T47D (cell line): Measurements from ENCODE around the gene JAG2.

Experiments used
- DNase-seq, 2 experiments: peaks; one replicate each; pipeline versions ENCODE4 v3.0.0 to v3.0.0-alpha.2; 2011 to 2012; ENCODE audit warnings: low read depth in 1 of 2, low spot score in 1 of 2
- JUND ChIP-seq: IDR thresholded peaks from 2 replicates; pipeline ENCODE4 v1.6.1; 2012; ENCODE audit warnings: low read depth
- in situ Hi-C: cut with HindIII; loops from 2 replicates; pipeline ENCODE4 v1.10.0; 2016; ENCODE audit warnings: low sequenced_read_pairs, low pct_unique_long_range_greater_than_20kb

JAG2 gene

DNA sequence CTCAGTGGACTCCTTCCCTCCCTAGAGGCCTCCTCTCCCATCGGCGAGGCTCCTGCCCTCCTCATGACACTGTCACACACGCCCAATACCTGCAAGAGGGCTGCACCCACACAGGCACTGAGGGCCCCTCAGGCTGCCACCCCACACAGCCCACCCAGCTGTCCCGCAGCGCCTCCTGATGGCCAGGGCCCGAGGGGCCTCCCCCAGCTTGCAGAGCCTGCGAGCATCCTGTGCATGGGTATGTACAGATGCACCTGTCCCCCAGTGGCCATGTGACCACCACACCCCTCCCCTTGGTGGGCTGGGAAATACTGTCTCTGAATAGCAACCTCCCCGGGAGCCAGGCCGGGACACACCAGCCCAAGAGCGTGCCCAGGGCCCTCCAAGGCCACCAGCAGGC, 31.5 kb upstream of the JAG2 start:
- DNase-seq = no peak
- TF ChIP-seq JUND = no peak
- in situ Hi-C loops = no loop called here

DNA sequence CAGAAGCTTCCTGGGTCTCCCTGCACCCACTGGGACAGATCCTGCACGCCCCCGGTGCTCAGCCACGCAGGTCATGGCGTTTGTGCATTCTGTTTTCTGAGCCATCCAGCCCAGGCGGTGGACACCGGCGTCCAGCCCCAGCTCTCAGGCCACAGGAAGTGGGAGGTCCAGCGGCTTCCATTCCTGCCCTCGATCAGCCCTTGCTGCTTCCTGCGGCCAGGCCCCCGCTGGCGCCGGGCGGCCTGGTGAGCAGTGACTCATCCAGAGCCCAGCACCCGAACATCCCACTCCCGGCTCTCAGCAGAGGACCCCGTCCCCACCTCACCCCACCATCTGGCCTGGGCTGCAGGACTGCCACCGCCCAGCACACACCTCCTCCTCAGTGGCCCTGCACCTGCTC, 30.5 kb upstream of the JAG2 start:
- in situ Hi-C loops = no loop called here
- DNase-seq = no peak
- TF ChIP-seq JUND = no peak

DNA sequence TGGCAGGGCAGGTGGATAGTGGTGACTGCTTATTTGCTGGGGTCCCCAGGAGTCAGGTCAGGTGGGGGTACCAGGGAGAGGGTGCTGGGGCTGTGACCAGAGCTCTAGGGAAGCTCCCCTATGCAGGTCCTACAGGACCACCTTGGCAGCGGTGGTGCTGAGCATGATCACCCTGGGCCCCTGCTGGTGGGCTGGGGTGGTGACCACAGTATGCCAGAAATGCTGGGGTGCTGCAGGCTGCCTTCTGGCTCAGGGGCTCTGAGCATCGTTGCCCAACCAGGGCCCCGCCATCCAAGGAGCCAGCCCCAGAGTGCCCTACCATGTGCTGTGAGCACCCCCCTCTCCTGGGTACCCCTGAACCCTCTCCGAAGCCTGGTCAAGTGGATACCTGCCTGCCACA, 30.0 kb upstream of the JAG2 start:
- in situ Hi-C loops = no loop called here
- no peak for TF ChIP-seq JUND
- DNase-seq = no peak

DNA sequence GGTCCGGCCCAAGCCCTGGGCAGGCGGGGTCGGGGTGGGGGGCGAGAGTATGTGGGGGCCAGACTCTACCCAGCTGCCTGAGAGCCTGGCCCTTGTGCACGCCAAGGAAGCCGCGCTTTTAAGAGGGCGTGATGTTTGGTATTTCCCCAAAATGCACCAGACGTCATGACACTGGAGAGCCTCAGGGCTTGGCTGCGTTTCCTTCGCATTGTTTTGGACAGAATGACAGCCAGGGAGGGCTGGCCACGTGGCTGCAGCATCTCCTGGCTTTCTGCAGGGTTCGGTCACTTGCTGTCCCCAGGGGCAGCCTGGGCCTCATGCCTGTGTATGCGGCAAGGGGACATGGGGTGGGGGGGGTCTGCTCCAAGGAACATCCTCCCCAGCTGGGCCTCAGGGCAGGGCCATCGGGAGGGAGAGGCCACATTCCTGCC, 28.6 kb upstream of the JAG2 start:
- DNase-seq = peak in 1 of 2 experiments; percentile 69
- in situ Hi-C loops = no loop called here

DNA sequence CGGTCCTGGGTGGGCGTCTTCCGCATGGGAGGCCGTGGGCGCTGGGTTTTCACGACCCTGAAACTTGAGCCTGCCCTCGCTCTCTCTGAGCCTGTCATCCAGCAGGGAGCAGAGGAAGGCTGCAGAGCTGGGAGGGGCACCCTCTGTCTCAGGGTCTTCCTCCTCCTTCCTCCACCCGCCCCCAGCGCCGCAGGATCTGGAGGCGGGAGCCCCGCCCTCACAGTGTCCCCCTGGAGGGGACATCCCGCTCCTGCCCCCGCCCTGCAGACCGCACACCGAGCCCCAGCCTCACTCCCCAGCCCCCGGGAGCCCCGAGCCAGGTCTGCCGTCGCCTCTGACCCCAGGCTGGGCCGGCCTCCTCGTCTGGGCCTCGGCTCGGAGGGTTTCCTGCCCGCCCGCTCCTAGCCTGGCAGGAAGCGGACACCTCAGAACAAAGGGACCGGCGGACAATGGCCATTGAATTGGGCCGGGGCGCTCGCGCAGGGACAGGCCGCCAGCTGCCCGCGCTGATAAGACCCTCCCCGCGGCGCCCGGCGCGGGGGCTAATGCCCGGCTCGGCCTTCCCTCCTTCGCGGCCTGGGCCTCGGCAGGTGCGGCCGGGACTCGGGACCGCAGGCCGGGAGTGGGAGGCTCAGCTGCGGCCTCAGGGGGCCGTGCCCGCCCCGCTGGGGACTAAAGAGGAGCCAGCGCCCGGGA, 27.8 kb upstream of the JAG2 start:
- DNase-seq = no peak
- TF ChIP-seq JUND = no peak
- in situ Hi-C loops = no loop called here

More for the DNA sequence above, 28.6 kb upstream of the JAG2 start:
- no peak for TF ChIP-seq JUND

DNA sequence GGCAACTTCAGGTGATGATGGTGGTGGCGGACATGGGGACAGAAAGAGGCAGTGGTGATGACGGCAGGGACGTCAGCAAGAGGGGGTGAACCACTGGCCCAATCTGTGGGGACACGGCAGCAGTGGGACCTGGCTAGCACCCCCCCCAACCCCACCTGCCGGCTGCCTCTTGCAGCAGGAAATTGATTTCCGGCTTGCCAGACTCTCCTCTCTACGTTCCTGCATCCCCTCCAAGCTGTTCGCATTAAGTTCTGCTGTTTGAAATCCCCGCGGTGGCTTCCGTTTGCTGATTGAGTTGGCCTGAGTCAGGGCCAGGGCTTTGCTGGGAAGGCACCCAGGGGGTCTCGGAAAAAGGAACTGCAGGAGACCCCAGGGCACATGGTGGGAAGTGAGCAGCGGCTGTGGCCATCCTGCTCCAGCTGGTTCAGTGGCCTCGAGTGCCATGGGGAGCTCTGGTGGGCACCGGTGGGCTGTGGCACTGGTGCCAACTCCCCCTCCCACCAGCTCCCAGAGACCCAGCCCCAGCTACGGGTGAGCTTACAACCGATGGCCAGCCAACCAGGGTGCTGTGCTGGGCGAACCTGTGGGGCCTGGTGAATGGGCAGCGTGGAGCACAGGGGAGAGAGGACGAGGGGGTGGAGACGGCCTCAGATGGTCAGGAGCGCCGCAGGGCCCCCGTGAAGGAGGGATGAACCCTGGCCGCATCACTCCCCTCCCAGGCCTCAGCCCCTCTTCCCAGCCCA, 27.1 kb upstream of the JAG2 start:
- TF ChIP-seq JUND = no peak
- in situ Hi-C loops = no loop called here
- no peak for DNase-seq

DNA sequence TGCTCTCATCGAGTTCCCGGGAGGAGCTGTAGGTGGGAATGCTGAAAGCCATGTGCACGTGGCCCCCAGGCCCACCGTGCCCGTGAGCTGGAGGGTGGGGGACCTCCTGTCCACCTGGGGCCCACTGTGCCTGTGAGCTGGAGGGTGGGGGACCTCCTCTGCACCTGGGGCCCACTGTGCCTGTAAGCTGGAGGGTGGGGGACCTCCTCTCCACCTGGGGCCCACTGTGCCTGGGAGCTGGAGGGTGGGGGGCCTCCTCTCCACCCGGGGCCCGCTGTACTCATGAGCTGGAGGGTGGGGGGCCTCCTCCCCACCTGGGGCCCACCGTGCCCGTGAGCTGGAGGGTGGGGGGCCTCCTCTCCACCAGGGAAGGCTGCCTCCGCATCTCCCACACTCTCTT, 26.5 kb upstream of the JAG2 start:
- TF ChIP-seq JUND = no peak
- DNase-seq = no peak
- in situ Hi-C loops = no loop called here

DNA sequence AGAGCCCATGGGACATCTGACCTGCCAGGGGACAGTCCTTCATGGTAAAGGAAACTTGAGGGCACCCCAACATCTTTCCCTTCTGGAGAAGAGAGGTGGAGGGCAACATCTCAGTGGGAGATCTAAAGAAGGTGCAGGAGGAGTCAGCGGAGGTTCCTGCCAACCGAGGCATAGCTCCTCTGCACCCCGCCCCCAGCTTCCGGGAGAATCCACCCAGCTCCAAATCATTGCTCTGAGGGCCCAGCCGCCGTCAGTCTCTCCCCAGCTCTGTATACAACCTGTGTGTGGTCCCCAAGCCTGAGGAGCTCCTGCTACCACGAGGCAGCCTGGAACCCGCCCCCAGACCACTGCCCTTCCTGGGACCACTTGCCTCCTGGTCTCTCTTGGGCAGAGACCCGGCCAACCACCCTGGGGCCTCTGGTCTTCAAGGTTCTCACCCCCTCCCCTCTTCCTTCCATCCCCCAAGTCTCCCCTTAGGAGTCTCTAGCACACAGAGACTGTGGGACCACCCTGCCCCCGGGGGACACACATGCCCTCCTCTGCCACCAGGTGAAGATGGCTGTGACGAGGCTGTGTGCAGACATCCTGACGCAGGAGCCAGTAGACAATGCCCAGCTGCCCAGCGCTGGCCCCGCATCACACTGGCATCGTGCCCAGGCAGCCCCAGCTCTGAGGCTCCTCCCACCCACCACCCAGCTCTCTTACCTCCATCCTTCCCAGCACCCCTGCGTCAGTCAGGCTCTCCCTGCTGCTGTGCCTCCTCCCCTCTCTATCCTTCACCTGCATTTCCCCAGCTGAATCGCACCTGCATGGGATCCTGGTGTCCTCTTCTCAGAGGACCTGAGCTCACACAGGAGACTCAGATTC, 25.6 kb upstream of the JAG2 start:
- DNase-seq = no peak
- in situ Hi-C loops = no loop called here
- TF ChIP-seq JUND = no peak

DNA sequence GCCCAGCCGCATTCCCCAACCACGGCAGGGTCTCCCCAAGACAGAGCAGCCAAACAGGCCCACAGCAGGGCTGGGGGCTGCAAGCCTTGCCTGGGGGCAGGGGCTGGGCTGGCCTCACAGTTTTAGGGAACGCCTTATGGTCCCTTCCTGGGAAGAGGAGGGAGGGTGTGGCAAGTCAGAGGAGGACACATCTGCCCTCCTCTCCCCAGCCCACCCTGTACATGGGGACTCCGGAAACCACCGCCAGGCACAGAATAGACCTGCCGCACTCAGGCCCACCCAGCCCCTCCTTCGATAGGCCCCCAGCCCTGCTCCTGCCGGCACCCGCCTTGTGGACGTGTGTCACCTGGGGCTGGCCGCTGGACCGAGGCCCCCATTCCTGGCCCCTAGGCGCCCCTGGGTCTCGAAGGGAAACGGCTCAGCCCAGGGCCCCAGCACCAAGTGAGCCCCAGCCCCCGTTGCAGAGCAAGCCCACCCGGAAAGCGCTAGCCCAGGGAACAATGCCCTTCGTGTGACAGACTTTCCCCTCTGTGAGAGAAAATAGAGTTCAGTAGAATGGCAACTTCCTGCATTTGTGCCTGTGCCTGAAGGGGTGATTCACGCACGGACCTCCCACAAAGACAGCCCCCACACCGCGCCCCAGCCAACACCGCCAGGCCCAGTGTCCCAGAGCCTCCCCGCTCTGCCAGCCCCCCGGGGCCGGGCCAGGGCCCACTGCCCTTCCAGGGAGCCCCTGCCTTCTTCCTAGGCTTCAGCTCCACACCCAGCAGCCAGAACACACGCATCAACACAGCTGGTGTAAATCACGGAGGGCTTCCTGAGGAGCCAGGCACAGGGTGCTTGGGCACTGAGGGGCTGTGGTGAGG, 24.5 kb upstream of the JAG2 start:
- in situ Hi-C loops = no loop called here
- no peak for TF ChIP-seq JUND
- no peak for DNase-seq

DNA sequence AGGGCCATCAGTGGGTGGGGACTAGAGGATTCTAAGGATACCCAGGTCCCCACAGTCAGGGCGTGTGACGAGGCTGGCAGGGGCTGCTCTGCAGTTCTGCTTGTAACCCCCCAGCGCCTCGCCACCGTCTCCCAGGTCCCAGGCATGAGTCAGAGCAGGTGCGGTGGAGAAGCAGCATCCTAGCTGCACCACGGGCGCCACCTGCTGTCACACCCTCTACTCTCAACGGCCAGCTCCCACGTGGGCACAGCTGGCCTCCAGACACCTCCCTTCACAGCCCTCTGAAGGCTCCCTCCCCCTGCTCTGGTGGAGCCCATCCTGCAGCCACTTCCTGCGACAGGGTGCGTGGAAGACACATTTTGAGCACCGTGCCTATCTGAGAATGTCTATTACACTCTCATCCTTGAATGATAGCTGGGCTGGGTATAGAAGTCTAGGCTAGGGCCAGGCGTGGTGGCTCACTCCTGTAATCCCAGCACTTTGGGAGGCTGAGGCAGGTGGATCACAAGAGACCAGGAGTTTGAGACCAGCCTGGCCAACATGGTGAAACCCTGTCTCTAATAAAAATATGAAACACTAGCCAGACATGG, 19.5 kb upstream of the JAG2 start:
- in situ Hi-C loops = no loop called here
- peak; percentile 63 to 64 for DNase-seq
- TF ChIP-seq JUND = no peak

DNA sequence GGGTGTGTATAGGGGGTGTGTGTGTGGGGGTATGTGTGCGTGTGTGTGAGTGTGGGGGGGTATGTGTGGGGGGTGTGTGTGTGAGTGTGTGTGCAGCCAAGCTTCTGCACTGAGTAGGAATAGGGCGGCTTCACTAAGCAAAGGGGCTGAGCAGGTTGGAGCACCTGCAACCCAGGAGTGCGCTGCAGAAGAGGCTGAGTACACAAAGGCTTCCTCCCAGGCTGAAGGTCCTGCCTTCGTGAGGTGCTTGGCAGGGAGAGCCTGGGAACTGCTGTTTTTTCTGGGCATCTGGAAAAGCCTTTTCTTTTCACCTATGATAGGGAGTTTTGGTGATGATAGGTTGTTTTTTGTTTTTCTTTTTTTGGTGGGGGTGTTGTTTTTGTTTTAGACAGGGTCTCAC, 18.5 kb upstream of the JAG2 start:
- DNase-seq = peak; percentile 73 to 81
- in situ Hi-C loops = no loop called here
- TF ChIP-seq JUND = no peak

DNA sequence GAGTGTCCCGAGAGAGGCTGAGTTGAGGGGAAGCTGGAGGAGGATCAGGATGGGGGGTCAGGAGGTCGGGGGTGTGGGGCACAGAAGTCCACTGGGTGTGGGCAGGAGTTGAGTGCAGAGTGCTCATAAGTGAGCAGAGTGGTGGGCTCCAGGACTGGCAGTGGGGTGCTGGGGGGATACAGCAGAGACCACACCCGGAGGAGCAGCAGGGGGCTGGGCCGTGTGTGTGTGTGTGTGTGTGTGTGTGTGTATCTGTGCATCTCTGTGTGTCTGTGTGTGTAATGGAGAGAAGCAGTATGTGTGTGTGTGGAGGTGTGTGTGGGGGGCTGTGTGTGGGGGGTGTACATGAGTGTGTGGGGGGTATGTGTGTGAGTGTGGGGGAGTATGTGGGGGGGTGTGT, 17.4 kb upstream of the JAG2 start:
- no peak for DNase-seq
- in situ Hi-C loops = no loop called here
- TF ChIP-seq JUND = no peak
